ENCODE data around the gene RPL13.

The RPL13 gene

DNA sequence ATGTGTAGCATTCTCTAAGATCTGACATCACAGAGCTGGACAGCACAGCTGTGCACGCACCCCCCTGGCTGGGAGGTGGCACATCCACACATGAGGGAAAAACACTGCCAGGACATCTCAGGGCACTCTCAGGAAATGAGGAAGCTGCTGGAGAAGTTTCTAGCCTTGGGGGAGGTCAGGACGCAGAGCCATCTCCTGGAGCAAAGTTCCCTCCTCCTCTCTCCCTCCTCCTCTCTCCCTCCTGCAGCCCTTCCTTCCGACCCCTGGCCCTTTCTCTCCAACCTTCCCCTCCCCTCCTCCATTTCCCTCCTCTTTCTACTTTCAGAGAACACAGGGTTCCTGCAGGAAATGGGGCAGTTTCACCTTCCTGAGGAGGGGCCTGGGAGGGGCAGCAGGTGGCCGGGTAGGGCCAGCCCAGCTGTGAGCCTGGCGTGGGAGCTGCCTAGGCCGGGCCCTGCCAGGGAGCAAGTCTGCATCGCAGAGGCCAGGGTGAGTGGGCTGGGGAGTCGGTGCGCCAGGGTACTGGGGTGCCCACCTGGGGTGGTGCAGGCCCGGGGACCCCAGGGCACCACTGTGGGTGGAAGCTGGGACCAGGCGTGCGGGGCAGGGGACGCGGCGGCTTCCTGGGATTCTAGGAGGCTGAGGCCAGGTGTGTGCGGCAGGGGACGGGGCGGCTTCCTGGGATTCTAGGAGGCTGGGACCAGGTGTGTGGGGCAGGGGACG is 52.9 kb downstream of the RPL13 start, which contains the start of gene DPEP1:
Gene DPEP1 (plus strand): TSS at position 412 of the 723 bp plus-strand sequence. CDS start 16,769 bp downstream, outside the sequence.
- TF ChIP-seq, protein P1, sequence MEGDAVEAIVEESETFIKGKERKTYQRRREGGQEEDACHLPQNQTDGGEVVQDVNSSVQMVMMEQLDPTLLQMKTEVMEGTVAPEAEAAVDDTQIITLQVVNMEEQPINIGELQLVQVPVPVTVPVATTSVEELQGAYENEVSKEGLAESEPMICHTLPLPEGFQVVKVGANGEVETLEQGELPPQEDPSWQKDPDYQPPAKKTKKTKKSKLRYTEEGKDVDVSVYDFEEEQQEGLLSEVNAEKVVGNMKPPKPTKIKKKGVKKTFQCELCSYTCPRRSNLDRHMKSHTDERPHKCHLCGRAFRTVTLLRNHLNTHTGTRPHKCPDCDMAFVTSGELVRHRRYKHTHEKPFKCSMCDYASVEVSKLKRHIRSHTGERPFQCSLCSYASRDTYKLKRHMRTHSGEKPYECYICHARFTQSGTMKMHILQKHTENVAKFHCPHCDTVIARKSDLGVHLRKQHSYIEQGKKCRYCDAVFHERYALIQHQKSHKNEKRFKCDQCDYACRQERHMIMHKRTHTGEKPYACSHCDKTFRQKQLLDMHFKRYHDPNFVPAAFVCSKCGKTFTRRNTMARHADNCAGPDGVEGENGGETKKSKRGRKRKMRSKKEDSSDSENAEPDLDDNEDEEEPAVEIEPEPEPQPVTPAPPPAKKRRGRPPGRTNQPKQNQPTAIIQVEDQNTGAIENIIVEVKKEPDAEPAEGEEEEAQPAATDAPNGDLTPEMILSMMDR (IDR thresholded peaks at IDR 0.05; ENCODE audit: borderline replicate concordance, control extremely low read depth, extremely low read depth, insufficient read depth, missing control alignments) = no peak
- in situ Hi-C loops (cut with MboI; ENCODE audit: low sequenced_read_pairs, unreplicated experiment) = no loop called here
- DNase-seq (ENCODE audit: low spot score) = no peak

DNA sequence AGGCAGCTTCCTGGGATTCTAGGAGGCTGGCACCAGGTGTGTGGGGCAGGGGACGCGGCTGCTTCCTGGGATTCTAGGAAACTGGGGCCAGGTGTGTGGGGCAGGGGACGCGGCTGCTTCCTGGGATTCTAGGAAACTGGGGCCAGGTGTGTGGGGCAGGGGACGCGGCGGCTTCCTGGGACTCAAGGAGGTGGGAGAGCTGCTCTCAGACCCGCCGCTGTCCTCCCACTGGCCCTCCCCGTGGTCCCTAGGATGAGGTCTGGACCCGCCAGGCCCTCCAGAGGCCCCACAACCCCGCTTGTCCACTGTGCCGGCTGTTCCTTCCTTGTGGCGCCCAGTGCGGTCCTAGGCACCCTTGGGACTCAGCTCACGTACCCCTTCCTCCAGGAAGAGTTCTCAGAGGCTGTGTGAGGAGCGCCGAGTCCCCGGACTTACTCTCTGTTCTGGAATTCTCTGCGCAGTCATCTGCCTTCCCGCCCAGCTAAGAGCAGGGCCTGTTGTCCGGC is 53.5 kb downstream of the RPL13 start:
- DNase-seq (ENCODE audit: low spot score) = no peak
- TF ChIP-seq, protein P1 (IDR thresholded peaks at IDR 0.05; ENCODE audit: borderline replicate concordance, control extremely low read depth, extremely low read depth, insufficient read depth, missing control alignments) = no peak
- in situ Hi-C loops (cut with MboI; ENCODE audit: low sequenced_read_pairs, unreplicated experiment) = no loop called here
